Activated naive CD8-positive, alpha-beta T cell treated with anti-CD3 and anti-CD28 coated beads, Interleukin-2, amount 50 U/mL, for 16 hours (primary cell): Measurements from ENCODE around the gene LTB4R.
A peak's percentile ranks its signal among the peaks of the same experiment; 100 is the strongest.
"Not testable (repeated sequence)": the region's sequence is repeated elsewhere in the genome, so short reads cannot be mapped to it uniquely, and the experiment has no call there.

Experiments used
- DNase-seq: peaks from one replicate; pipeline ENCODE4 v3.0.0-alpha.2; 2020; ENCODE audit warnings: low read depth, low spot score

LTB4R gene

DNA sequence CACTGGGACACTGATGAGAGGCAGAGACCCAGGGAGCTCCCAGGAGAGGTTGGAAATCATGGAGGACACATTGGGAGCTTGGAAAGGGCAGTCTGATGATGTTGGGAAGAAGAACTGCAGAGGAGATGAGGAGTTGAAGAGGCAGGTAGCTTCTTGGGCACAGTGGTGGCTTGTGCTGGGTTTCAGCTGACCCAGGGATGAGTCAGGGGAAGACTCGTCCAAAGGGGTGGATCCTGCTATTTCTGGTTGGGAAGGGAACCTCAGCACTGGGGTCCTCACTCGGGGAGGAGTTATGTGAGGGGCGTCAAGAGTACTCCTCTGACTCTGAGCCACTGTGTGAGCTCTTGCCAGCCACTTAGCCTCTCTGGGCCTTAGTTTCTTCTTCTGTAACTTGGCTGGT is 12.0 kb downstream of the LTB4R start:
- DNase-seq = no peak

DNA sequence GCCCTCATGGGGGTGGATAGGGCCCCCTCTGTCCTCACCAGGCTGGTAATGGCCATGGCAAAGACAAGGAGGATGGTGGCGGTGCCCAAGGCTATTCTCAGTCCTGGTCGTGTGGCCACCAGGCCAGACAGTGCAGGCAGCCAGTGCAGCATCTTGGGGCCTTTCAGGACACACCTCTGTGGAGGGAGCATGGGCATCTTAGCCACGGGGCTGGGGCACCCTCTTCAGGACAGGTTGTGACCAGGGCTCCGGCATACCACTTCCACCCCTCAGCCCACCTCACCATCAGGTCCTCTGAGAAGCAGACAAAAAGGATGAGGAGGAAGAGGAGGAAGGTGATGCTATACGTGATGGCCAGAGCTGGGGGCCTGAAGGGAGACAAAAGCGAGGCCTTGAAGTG is 12.7 kb downstream of the LTB4R start:
- DNase-seq = no peak

- no peak for DNase-seq
Observed at GRCh38 chr14:24325041-24325530, 13.8 kb downstream of the LTB4R start.

- DNase-seq = no peak
Observed at GRCh38 chr14:24325963-24326362, 14.7 kb downstream of the LTB4R start.

DNA sequence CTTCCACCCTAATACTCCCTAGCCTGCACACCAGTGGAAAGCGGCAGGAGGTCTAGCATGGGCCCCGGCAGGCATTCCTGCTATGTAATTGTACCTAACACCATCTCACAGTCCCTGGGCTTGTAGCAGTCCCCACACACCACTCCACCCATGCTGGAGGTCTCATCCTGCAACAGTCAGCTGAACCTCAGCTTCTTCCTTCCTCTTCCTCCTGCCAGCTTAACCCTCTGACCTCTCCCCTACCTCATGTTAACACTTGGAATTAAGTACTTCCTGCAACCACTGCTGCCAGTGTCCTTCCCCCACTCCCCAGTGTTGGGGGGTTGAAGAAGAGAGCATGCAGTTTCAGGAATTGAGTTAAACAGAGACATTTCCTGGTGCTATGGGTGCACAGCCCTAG is 16.0 kb downstream of the LTB4R start:
- DNase-seq = no peak

DNA sequence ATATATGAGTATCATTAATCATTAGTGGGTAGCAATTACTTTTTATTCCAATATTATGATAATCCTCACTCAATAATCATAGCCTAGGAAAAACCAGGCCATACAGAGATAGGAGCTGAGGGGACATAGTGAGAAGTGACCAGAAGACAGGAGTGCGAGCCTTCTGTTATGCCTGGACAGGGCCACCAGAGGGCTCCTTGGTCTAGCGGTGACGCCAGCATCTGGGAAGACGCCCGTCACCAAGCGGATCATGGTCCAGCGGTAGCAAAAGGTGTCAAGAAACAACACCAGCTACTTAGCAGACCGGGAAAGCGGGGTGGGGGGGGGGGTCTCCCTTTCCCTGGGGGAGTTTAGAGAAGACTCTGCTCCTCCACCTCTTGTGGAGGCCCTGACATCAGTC is 16.6 kb downstream of the LTB4R start:
- not testable (repeated sequence) for DNase-seq

DNA sequence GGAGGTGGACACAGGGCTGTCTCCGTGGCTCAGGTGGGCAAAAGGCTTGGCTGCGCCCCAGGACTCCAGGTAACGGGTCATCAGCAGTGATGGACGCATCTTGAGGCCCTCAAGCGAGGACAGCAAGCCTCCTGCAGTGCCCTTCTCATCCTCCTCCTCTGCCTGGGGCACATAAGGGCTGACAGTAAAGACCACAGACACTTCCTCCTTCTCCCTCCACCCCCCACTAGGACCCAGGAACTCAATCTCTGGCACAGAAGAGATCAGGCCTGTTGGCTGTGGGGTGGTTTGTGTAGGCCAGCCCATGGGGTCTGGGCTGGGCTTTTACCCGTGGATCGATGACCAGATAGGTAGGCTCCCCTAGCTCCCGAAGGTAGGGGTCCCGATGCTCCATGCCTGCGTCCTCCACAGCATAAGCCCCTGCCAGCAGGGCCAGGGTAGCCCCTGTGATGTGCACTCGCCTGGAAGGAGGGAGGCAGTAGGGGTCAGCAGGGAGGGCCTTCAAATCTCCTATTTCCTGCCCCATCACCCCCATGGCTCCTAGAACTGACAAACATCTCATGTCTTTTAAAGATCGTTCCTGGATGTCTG is 17.9 kb downstream of the LTB4R start:
- DNase-seq = no peak

- DNase-seq = no peak
Observed at GRCh38 chr14:24329736-24330135, 18.4 kb downstream of the LTB4R start.

- DNase-seq = no peak
Observed at GRCh38 chr14:24330973-24331674, 19.8 kb downstream of the LTB4R start.

DNA sequence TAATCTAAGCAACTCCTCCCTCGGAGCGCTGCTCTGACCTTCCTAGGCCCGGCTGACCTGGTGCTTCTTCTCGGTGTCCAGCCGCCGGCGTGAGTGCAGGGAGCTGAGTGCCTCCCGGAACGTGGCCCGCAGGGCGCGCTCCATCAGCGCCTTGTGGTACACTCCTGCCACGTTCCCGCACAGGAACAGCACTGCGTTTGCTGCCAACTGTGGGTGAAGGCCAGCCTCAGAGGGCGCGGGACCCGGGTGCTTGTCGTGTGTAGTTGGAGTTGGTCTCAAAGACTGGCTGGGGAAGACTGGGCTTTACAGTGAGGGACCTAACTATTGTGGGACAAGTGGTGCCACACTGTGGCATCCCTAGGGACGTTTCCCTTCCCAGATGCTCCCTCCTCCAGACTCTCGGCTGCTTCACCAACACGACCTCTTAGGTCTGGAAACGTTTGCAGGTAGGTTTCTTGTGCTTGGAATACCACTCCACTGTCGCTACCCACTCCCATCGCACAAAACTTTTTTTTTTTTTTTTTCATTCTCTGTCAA is 20.5 kb downstream of the LTB4R start:
- no peak for DNase-seq

- peak; percentile 65 for DNase-seq
Observed at GRCh38 chr14:24332268-24332993, 21.1 kb downstream of the LTB4R start.

- DNase-seq = no peak
Observed at GRCh38 chr14:24334431-24335291, 23.4 kb downstream of the LTB4R start, which contains the start of gene ADCY4. TSS of gene ADCY4 (minus strand) at chr14:24335071. CDS start at chr14:24334652, 419 bp downstream.

DNA sequence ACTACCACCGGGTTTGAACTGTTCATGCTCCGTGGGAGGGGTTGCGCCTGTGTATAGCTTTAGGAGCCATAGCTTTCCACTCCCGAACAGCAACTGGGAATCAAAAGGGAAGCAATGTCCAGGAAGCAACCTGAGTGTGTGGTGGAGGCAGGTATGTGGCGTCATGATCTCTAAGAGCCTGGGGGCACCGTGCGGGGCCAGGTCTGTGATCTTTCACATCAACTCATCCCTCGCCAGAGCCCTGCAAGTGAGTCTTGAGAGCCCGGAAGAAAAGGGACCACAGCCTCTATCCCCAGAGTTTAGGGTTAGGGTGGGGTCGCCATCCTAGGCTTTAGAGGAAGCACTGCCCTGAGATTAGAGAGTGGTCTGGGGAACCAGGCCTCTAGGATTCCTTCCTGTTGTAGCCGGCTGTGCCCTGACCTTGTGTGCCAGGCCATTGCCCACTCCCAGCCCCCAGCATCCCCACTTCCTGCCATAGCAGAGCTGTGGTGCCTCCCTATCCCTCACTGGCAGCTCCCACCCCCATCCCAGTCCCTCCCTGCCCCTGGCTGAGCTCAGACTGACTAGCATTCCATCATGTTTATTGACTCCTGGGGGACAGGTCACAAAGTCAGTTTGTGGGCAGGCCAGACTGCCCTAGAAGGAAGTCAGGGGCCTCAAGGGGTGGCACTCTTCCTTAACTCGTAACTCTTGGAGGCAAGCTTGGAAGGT is 24.3 kb downstream of the LTB4R start:
- DNase-seq = no peak

GRCh38 chr14:24337144-24337823 is 26.0 kb downstream of the LTB4R start:
- DNase-seq = no peak

- DNase-seq = no peak
Observed at GRCh38 chr14:24337824-24338175, 26.5 kb downstream of the LTB4R start.

DNA sequence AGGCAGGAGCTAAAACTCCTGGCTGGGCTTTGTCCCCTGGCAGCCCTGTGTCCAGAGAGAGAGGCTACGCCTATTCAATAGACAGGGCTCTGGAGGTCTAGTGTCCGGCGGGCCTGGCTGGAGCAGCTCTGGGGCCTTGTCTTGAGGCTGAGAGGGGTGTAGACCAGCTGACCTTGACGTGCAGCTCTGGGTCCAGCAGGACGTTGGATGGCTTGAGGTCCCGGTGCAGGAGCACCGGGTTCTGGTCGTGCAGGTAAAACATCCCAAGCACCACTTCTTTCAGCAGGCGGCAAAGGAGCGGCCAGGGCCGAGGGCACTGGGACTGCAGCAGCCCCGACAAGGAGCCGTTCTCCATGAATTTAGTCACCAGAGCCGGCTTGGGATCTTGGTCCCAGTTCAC is 27.5 kb downstream of the LTB4R start:
- no peak for DNase-seq

DNA sequence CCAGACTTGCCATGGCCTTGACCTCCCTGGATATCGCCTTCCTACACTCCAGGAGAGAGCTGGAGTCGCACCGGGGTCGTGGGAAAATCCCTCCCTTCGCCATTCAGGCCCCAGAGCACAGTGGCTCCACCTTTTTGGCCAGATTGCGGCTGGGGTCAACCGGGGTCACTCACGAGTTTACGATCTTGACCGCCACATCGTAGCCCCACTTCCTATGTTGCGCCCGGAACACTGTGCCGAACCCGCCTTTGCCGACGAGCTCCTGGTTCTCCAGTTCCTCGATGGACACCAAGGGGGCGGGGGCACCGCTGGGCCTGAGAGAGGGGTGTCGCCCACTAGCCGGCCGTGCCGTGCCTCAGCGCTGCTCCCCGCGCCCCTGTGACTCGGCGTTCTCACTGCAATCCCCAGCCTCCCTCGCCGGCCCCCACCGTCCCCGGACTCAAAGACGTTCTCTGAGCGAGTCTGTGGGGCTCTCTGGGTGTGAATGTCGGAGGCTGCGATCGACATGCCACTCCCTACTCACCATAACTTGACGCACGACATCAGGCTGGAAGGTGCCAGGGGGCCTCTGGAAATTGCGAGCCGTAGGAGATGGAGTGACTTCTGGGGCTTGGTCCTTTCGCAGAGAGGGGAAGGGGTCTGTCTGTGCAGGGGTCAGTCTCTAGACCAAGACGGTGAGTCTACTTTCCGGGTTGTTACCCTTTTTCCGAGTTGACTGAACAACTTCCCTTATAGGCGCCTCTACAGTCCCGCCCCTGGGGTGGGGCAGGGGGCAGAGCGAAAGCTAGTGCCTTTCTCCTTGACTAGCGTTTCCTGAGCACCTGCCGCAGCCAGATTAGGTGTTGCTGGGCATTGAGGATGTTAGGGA is 28.2 kb downstream of the LTB4R start, which contains the start of gene RIPK3:
Gene RIPK3 (minus strand): TSS at position 708 of the 868 bp plus-strand sequence. CDS start 165 bp downstream, at position 543.
- DNase-seq = peak; percentile 46

DNA sequence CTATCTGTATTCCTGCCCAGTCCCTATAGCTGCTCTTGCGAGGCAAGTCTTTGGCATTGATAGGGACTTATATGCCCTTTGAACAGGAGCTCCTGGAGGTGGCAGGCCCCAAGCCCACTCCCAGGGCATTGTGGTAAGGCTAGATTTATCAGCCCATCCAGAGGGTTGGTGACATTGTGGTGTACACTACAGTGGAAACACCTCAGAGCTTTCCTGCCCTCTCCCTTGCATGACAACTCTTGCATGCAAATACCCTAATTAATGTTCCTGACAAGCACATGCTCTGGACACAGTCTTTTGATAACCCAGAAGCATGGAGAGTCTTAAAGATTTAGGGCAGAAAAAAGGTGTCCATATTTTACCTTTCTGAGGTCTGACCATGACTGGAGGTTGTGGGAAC is 29.3 kb downstream of the LTB4R start:
- DNase-seq = no peak

GRCh38 chr14:24342889-24343288 is 31.6 kb downstream of the LTB4R start:
- DNase-seq = no peak
